Psoas muscle (tissue), 8 donors: Measurements from ENCODE around the gene MTTP. TPM values are rescaled to one million over a fixed set of nuclear protein-coding genes. Genes with fewer than 3 reads are reported as not detected.
A peak's percentile ranks its signal among the peaks of the same experiment; 100 is the strongest.

ENCODE experiments used
- ATAC-seq, 4 donors: fragments of 200-7000 bp; cut with Tn5 transposase; one replicate each; pipeline ENCODE4 v1.9.1; 2020; ENCODE audit warnings: moderate library complexity in 3 of 4, mild to moderate bottlenecking in 2 of 4
- DNase-seq, 2 donors: peaks; one replicate each; pipeline ENCODE4 v3.0.0-alpha.2; 2020
- H3K27ac ChIP-seq: fragments of 200-600 bp; one replicate; pipeline ENCODE4 v1.8.0; 2022
- H3K27me3 ChIP-seq, 3 donors: fragments of 200-600 bp in 1 of 3; one replicate each; pipeline versions ENCODE4 v1.6.1 to v1.8.0; 2013 to 2022; ENCODE audit warnings: low read length in 2 of 3, mild to moderate bottlenecking in 2 of 3, moderate library complexity in 1 of 3; ENCODE audit not compliant: insufficient read depth in 3 of 3
- H3K36me3 ChIP-seq, 2 donors: fragments of 200-600 bp in 1 of 2; one replicate each; pipeline versions ENCODE4 v1.6.1 to v1.8.0; 2013 to 2022; ENCODE audit warnings: low read depth in 1 of 2, mild to moderate bottlenecking in 1 of 2, moderate library complexity in 1 of 2; ENCODE audit not compliant: insufficient read depth in 1 of 2
- H3K4me1 ChIP-seq: fragments of 200-600 bp; one replicate; pipeline ENCODE4 v1.8.0; 2022
- H3K4me3 ChIP-seq: fragments of 200-600 bp; one replicate; pipeline ENCODE4 v1.8.0; 2022; ENCODE audit warnings: mild to moderate bottlenecking
- H3K9me3 ChIP-seq: fragments of 200-600 bp; one replicate; pipeline ENCODE4 v1.8.0; 2022
- CTCF ChIP-seq: fragments of 200-600 bp; IDR thresholded peaks from one replicate; pipeline ENCODE4 v1.8.0; 2022; ENCODE audit warnings: antibody characterized with exemption
- WGBS, 3 donors: extraction: QIAGEN DNeasy Blood & Tissue Kit; methylation state at CpG; one replicate each; pipeline versions ENCODE4 v1.1.6 to v1.1.7; 2013; 5-methylcytosine and 5-hydroxymethylcytosine counted together
- intact Hi-C, 2 donors: fragments of 100-400 bp; cut with DNase I; formaldehyde crosslinking; loops; one replicate each; pipeline versions ENCODE4 v1.11.0 to v1.14.2; 2022
- polyA plus RNA-seq, 3 donors: library from polyadenylated mRNA; stranded (reverse); fragments of 200-250 nt; gene quantifications; one replicate each; pipeline ENCODE4 v1.2.3, GENCODE V29; 2013
- total RNA-seq, 4 donors: library from RNA; stranded (reverse); fragmentation: NEBNext Ultra II Directional in 2 of 4; extraction: Animal tissue kit (Norgen Biotek cat#: 25700) in 2 of 4; gene quantifications; one replicate each; pipeline versions ENCODE4 v1.2.1 to v1.2.4, GENCODE V29; 2021 to 2023
- donor health status: healthy with polysubstance abuse.
- donor health status: DM: no; HTN: no; CAD: no; lungs with moderate emphysema.
- donor health status: Bipolar disorder and iron deficiency.
- donor health status: healthy.
- donor health status: DM: yes; HTN: yes; CAD: no.
- donor health status: DM: no; HTN: no; CAD: no.
- donor health status: DM: no; HTN: no; CAD: no.
- donor health status: DM: yes; HTN: yes; CAD: no.

Gene MTTP
- total and polyA plus RNA-seq, 7 donors = 0.04 to 0.99 (median 0.28) TPM

- H3K4me1 ChIP-seq = peaks cover 29% of the 10 kb centered on the region
- TF ChIP-seq CTCF = no peak
- WGBS, 3 donors = 24 to 45% (median 32%) methylated on average over 7 to 9 of the region's 9 CpGs
- ATAC-seq (peak in 3 of 4 donors; percentile 18 to 25 (median 25)), DNase-seq (peak in 1 of 2 donors; percentile 52)
- H3K4me3 ChIP-seq = peak overlapping the region; percentile 78
- intact Hi-C loops = loop anchor here (2.0 to 5.0 kb wide), 5 partner anchors 68 to 153 kb away; partner anchors contain the start of gene TRMT10A (in 1 of the 2)
- peaks cover 0 to 5% of the 10 kb centered on the region in 2 donors for H3K36me3 ChIP-seq
- no peaks in the 10 kb centered on the region for H3K9me3 ChIP-seq
- H3K27ac ChIP-seq = peak overlapping the region; percentile 99
- H3K27me3 ChIP-seq = no peaks in the 10 kb centered on the region
These were observed 79.3 kb downstream of the MTTP start for GRCh38 chr4:99653916-99654315.

- peak overlapping the region; percentile 78 for H3K4me3 ChIP-seq
- H3K27me3 ChIP-seq = no peaks in the 10 kb centered on the region
- H3K9me3 ChIP-seq = no peaks in the 10 kb centered on the region
- H3K4me1 ChIP-seq = peaks cover 30% of the 10 kb centered on the region
- intact Hi-C loops = loop anchor here (2.0 to 5.0 kb wide), 4 partner anchors 68 to 148 kb away; partner anchors contain the start of gene TRMT10A (in 1 of the 2)
- DNase-seq (peak in 1 of 2 donors; percentile 51), ATAC-seq (peak in 3 of 4 donors; percentile 7 to 14 (median 9))
- TF ChIP-seq CTCF = no peak
- 20 to 33% (median 26%) methylated on average over 15 of the region's 15 CpGs for WGBS, 3 donors
- H3K36me3 ChIP-seq = peaks cover 0 to 5% of the 10 kb centered on the region in 2 donors
- peak overlapping the region; percentile 99 for H3K27ac ChIP-seq
These were observed 79.7 kb downstream of the MTTP start for GRCh38 chr4:99654361-99654761.

GRCh38 chr4:99655308-99656081 lies 80.9 kb downstream of the MTTP start:
- no peaks in the 10 kb centered on the region for H3K9me3 ChIP-seq
- intact Hi-C loops = loop anchor here in 1 of 2 donors (2.0 kb wide), 1 partner anchor 67 kb away; no protein-coding TSS in a partner anchor
- H3K36me3 ChIP-seq = peaks cover 0 to 3% of the 10 kb centered on the region in 2 donors
- ATAC-seq (peak; percentile 28 to 54 (median 51)), DNase-seq (peak in 1 of 2 donors; percentile 83)
- peak overlapping the region; percentile 99 for H3K27ac ChIP-seq
- peak overlapping the region; percentile 78 for H3K4me3 ChIP-seq
- peaks cover 30% of the 10 kb centered on the region for H3K4me1 ChIP-seq
- no peaks in the 10 kb centered on the region for H3K27me3 ChIP-seq
- 16 to 32% (median 23%) methylated on average over 9 of the region's 9 CpGs for WGBS, 3 donors
- no peak for TF ChIP-seq CTCF

DNA sequence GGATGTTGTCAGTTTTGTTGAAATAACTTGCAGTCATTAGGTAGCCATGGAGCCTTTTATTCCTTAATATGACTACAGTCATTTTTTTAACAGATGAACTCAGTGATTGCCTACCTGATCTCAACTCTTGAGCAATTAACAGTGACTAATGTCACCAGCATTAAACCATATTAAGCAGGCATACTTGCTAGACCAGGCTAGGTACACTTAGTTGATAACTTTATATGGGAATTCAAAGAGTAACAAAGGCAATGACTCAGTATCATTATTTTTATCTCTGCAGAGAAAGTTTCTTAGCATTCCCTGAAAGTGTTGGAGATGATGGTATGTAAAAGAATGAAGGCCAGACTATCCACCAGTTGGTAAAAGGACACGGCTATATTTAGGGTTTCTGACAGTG lies 83.2 kb downstream of the MTTP start, which contains the start of gene C4orf54:
Gene C4orf54, minus strand, starts transcription at position 31 of the 400 bp plus-strand sequence. CDS start 3,180 bp downstream, outside the sequence.
- WGBS, 3 donors = 21 to 53% (median 41%) methylated on average over 1 of the region's 1 CpG
- no peak for TF ChIP-seq CTCF
- H3K4me1 ChIP-seq = peaks cover 30% of the 10 kb centered on the region
- no peak for DNase-seq
- peak within 1 kb of the TSS; percentile 99 for H3K27ac ChIP-seq
- H3K4me3 ChIP-seq = peak within 1 kb of the TSS; percentile 78
- no peaks in the 10 kb centered on the region for H3K36me3 ChIP-seq
- no peaks in the 10 kb centered on the region for H3K9me3 ChIP-seq
- H3K27me3 ChIP-seq = no peaks in the 10 kb centered on the region
- intact Hi-C loops = no loop called here
- ATAC-seq = peak; percentile 48 to 70 (median 66)
